ENCODE data around the gene GAREM1.

Gene GAREM1

DNA sequence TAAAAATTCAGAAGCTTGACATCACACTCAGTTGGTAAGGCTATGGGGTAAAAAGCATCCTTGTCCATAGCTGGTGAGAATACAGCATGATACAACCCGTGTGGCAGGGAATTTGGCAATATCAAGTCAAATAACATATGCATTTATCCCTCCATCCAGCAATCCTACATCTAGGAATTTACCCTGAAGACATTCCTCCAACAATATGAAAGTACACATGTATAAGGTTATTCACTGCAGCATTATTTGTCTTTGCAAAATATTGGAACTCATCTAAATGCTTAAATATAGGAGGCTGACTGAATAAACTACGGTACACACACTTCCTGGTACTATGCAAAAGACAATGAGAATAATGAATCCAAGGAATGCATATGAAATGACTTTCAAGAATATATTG, 179.9 kb downstream of the GAREM1 start:
- no peak overlapping the region for H3K27ac ChIP-seq
- TF ChIP-seq CTCF (conservative IDR thresholded peaks at IDR 0.05) = no peak

GRCh38 chr18:32289483-32290075, 181.1 kb downstream of the GAREM1 start:
- no peak overlapping the region for H3K27ac ChIP-seq
- peak; percentile 85 for TF ChIP-seq CTCF (conservative IDR thresholded peaks at IDR 0.05)

- no peak for TF ChIP-seq CTCF (conservative IDR thresholded peaks at IDR 0.05)
- H3K27ac ChIP-seq = no peak overlapping the region
These were observed 182.8 kb downstream of the GAREM1 start for GRCh38 chr18:32287873-32288272.

- no peak overlapping the region for H3K27ac ChIP-seq
- TF ChIP-seq CTCF (conservative IDR thresholded peaks at IDR 0.05) = no peak
These were observed 183.4 kb downstream of the GAREM1 start for GRCh38 chr18:32287249-32287648.

DNA sequence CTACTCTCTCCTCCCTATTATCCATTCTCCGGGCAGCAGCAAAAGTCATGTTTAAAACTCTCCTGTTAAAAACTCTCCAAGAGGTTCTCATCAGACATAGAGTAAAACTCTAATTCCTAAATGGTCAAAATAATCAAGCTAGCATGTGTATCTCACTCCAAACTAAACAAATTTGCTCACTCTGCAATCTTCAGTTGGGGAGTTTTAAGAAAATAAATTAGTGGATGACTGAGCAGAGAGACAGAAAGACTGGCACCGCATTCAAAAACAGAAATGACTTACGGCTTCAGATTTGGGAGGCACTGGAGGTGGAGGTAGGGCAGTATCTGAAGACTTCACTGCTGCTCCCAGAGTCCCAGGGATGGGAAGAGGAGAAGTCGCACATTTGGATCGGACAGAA, 183.9 kb downstream of the GAREM1 start:
- no peak overlapping the region for H3K27ac ChIP-seq
- TF ChIP-seq CTCF (conservative IDR thresholded peaks at IDR 0.05) = no peak

GRCh38 chr18:32284284-32284683, 186.4 kb downstream of the GAREM1 start:
- no peak overlapping the region for H3K27ac ChIP-seq
- TF ChIP-seq CTCF (conservative IDR thresholded peaks at IDR 0.05) = no peak

- TF ChIP-seq CTCF (conservative IDR thresholded peaks at IDR 0.05) = no peak
These were observed 189.8 kb downstream of the GAREM1 start for GRCh38 chr18:32280911-32281310.

More at GRCh38 chr18:32280911-32281310, 189.8 kb downstream of the GAREM1 start:
- peak overlapping the region; percentile 49 for H3K27ac ChIP-seq
